Raji (cell line): ENCODE measurements around the gene NCKAP5.

Experiments used
- POLR2A ChIP-seq: IDR thresholded peaks from 2 replicates; pipeline ENCODE4 v1.6.1; 2011; ENCODE audit warnings: low read depth, low read length, control low read depth; ENCODE audit not compliant: insufficient read depth

NCKAP5 gene

GRCh38 chr2:132732694-132733093, 835.6 kb downstream of the NCKAP5 start:
- no peak for TF ChIP-seq POLR2A

- TF ChIP-seq POLR2A = no peak
Measured at GRCh38 chr2:132731441-132731840, 836.8 kb downstream of the NCKAP5 start.

- no peak for TF ChIP-seq POLR2A
Measured at GRCh38 chr2:132730611-132731010, 837.7 kb downstream of the NCKAP5 start.

GRCh38 chr2:132729522-132729921, 838.7 kb downstream of the NCKAP5 start:
- no peak for TF ChIP-seq POLR2A

- no peak for TF ChIP-seq POLR2A
Measured at GRCh38 chr2:132726155-132726554, 842.1 kb downstream of the NCKAP5 start.

- TF ChIP-seq POLR2A = no peak
Measured at GRCh38 chr2:132725748-132726147, 842.5 kb downstream of the NCKAP5 start.

GRCh38 chr2:132725148-132725547, 843.1 kb downstream of the NCKAP5 start:
- TF ChIP-seq POLR2A = no peak

- TF ChIP-seq POLR2A = no peak
Measured at GRCh38 chr2:132721938-132722337, 846.3 kb downstream of the NCKAP5 start.

- no peak for TF ChIP-seq POLR2A
Measured at GRCh38 chr2:132720393-132720792, 847.9 kb downstream of the NCKAP5 start.

GRCh38 chr2:132719480-132719879, 848.8 kb downstream of the NCKAP5 start:
- TF ChIP-seq POLR2A = no peak

GRCh38 chr2:132716954-132717353, 851.3 kb downstream of the NCKAP5 start:
- no peak for TF ChIP-seq POLR2A

- no peak for TF ChIP-seq POLR2A
Measured at GRCh38 chr2:132715386-132716351, 852.6 kb downstream of the NCKAP5 start.

GRCh38 chr2:132703396-132703795, 864.9 kb downstream of the NCKAP5 start:
- TF ChIP-seq POLR2A = no peak

- no peak for TF ChIP-seq POLR2A
Measured at GRCh38 chr2:132701810-132702209, 866.5 kb downstream of the NCKAP5 start.

- TF ChIP-seq POLR2A = no peak
Measured at GRCh38 chr2:132697556-132698205, 870.6 kb downstream of the NCKAP5 start.

GRCh38 chr2:132692816-132693215, 875.4 kb downstream of the NCKAP5 start:
- no peak for TF ChIP-seq POLR2A

GRCh38 chr2:132691556-132691955, 876.7 kb downstream of the NCKAP5 start:
- TF ChIP-seq POLR2A = no peak
